HG03378 (cell line): Measurements from ENCODE around the gene CDHR5.
A peak's percentile ranks its signal among the peaks of the same experiment; 100 is the strongest.

Experiments used
- ATAC-seq: cut with Tn5 transposase; IDR thresholded peaks from one replicate; pipeline ENCODE4 v1.9.1; 2021; ENCODE audit warnings: mild to moderate bottlenecking, moderate library complexity; ENCODE audit not compliant: unreplicated experiment

Gene CDHR5

DNA sequence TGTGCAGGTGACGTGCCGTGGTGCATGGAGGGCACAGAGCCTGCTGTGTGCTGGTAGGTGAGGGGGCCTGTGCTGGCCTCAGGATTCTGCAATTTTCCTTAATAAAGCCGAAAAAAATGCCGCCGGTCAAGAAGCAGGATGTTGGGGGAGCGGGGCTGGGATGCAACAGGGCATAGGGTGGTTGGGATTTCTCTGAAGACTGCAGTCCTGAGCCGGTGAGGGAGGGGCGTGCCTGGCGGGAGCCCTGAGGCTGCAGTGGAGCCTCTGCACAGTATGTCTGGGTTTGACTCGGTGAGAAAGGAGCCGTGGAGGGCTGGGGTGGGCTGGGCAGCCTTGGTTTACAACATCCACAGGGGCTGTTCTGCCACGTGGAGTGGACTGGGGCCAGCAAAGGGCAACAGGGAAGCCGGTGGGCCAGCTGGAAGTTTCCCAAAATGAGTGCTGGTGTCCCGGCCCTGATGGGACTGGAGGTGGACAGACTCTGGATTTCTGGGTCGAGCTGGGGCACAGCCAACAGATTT, 1.3 kb downstream of the CDHR5 start:
- no peak for ATAC-seq

DNA sequence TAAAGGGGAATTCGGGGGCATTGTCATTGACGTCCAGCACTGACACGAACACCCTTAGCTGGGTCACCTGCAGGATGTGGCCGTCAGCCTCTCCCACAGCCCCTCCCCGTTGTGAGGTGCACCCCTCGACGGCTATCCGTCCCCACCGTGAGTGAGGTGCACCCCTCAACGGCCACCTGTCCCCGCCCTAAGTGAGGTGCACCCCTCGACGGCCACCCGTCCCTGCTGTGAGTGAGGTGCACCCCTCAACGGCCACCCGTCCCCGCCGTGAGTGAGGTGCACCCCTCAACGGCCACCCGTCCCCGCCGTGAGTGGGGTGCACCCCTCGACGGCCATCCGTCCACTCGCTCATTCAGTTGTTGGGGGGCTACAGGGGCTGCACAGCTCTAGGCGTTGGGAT, 2.9 kb downstream of the CDHR5 start:
- no peak for ATAC-seq

- ATAC-seq: no peak
Observed at GRCh38 chr11:620935-621814, 3.6 kb downstream of the CDHR5 start.

GRCh38 chr11:620201-620600, 4.6 kb downstream of the CDHR5 start:
- no peak for ATAC-seq

DNA sequence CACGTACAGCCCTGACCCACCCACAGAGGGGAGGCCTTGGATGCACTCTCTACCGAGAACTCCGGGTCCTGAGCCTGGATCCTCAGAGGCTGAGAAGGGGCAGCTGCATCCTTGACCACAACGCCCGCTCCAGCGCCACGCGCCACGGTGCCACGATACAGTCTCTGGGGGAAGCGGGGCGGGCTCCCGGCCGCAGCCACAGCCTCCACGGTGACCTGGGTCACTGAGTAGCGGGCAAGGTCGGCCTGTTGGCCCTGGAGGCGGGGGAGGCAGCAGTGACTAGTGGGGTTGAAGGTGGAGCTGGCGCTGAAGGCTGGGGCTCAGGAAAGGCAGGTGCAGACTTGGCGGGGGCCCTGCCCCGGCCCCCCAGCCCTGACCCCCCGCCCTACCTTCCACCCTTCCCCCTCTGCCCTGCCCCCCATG, 5.1 kb downstream of the CDHR5 start:
- ATAC-seq: no peak

- no peak for ATAC-seq
Observed at GRCh38 chr11:618856-619627, 5.7 kb downstream of the CDHR5 start.

GRCh38 chr11:617912-618682, 6.7 kb downstream of the CDHR5 start:
- no peak for ATAC-seq

- ATAC-seq: no peak
Observed at GRCh38 chr11:617199-617911, 7.4 kb downstream of the CDHR5 start.

DNA sequence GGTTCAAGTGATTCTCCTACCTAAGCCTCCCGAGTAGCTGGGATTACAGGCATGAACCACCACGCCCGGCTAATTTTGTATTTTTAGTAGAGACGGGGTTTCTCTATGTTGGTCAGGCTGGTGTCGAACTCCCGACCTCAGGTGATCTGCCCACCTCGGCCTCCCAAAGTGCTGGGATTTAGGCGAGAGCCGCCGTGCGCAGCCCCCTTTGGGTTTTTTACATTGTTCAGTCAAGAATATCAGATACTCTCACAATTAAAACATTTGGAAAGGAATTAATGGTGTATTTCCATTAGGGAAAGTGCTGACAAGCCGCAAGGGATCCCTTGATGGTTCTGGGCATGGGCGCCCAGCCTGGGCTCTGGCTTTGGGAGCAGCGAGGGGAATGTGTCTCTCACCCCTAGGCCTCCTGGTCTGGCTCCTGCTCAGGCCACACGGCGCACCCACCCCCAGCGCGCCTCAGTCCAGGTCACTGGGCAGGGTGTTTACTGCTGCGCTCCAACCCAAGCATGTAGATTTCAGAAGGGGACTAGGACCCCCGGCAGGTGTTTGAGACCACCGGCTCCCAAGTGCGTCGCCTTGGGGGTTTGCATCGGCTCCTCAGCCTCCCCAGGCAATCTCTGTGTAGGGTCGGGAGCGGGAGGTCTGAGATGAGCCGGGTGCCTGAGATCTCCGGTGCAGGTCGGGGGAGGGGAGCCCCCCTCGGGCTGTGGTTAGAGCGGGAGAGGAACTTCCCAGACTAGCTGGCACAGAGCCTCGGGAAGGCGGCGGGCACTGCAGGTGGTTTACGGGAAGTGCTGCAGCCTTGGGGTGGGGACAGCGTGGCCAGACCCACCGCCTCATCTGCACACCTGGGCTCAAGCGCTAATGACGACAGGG, 8.2 kb downstream of the CDHR5 start:
- ATAC-seq: no peak

DNA sequence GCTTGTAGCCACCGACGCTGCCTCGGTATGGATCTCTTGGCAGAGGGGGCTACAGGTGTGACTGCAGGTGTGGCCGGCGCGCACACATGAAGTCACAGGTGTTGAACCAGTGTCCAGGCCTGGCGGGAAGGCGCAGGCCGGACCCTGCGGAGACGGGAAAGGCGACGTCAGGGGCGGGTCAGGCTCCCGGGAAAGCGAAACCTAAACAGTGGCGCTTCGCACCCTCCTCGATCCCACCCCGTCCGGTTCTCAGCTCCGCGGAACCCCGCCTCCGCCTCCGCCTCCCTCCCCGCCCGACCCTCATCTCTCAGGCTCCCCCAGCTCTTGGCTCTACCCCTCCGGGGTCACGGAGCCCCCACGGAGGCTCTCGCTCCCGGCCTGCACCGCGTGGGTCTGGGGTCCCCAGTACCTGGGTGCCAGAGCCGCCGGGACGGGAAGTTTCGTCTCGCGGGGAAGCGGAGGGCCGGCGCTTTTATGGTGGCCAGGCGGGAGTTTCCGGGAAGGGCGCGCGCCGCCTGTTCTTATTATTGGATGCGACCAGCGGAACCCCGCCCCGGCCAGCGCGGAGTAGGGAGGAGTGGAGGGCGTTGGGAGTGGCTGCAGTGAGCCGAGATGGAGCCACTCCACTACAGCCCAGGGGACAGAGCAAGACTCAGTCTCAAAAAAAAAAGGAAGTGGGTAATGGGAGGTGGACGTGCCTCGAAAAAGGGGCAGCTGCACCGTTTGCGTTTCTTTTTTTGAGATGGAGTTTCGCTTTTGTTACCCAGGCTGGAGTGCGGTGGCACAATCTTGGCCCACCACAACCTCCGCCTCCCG, 9.0 kb downstream of the CDHR5 start, which contains the start of gene IRF7:
IRF7 (minus strand) TSS at position 447 of the 816 bp plus-strand sequence. CDS start 586 bp downstream, outside the sequence.
- peak; percentile 72 for ATAC-seq

DNA sequence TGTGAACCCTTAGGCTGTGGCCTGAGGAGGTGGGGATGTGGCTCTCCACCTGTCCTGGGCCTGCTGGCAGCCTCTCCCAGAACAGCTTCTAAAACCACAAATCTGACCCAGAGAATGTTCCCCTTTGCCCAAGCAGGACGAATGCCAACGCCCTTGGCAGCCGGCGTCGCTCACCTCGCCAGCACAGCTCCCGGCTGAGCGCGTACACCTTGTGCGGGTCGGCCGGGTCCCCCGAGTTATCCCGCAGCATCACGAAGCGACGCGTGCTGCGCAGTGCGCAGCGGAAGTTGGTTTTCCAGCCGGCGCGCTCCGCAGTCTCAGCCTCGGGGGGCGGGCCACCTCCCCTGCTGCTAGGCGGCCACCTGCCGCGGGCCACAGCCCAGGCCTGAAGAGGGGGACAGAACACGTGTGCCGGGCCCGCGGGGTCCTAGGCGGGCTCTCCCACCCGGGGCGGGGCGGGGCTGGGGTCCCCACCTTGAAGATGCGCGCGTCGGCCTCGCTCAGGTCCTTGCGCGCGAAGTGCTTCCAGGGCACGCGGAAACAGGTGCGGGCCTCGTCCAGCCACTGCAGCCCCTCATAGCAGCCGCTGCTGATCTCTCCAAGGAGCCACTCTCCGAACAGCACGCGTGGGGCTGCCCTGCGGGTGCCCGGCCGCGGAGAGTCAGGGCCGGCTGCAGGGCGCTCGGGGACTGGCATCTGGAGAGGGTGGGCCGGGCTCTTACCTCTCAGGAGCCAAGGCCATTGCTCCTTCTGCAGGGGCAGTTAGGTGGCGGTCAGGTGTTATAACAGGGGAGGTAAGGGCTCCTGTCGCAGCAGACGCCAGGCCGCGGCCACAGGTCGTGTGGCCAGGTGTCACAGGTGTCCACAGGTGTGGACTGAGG, 9.9 kb downstream of the CDHR5 start:
- ATAC-seq: no peak

GRCh38 chr11:614021-614622, 10.6 kb downstream of the CDHR5 start:
- ATAC-seq: no peak

DNA sequence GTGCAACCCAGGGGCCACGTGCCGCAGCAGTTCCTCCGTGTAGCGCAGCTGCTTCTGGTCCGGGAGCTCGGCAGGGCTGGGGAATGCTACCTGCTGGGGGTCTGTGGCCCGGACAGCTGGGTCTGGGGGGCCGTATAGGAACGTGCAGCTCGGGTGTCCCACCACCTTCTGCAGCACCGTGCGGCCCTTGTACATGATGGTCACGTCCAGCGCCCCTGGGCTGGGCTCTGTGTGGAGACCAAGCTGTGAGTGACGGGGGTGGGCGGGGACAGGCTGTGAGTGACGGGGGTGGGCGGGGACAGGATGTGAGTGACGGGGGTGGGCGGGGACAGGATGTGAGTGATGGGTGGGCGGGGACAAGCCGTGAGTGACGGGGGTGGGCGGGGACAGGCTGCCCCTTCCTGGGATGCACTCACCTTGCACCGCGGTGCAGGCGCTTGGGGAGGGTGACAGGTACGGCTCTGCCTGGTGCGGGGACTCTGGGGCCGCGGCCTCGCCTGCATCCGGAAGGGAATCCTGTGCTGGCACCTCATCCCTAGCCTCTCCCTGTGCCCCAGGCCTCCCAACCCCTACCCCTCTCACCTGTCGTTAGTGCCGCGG, 11.3 kb downstream of the CDHR5 start:
- ATAC-seq: no peak

DNA sequence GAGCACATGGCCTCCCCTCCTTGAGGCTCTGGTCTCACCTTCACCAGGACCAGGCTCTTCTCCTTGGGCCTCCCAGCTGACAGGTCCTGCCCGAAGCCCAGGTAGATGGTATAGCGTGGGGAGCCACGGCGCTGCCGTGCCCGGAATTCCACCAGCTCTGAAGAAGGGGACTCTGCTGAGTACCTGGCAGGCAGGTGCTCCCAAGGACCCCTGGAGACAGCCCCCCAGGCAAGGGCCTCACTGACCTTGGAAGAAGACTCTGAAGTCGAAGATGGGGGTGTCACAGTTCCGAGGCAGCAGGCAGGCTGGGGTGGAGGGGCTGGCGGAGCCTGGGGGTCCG, 11.8 kb downstream of the CDHR5 start:
- no peak for ATAC-seq

- no peak for ATAC-seq
Observed at GRCh38 chr11:612201-612960, 12.4 kb downstream of the CDHR5 start.
